GM21737 (cell line): ENCODE results near the gene ZNF831.

ENCODE experiments used
- ATAC-seq: cut with Tn5 transposase; IDR thresholded peaks from one replicate; pipeline ENCODE4 v1.9.1; 2021; ENCODE audit warnings: mild to moderate bottlenecking, moderate library complexity; ENCODE audit not compliant: unreplicated experiment

The ZNF831 gene

DNA sequence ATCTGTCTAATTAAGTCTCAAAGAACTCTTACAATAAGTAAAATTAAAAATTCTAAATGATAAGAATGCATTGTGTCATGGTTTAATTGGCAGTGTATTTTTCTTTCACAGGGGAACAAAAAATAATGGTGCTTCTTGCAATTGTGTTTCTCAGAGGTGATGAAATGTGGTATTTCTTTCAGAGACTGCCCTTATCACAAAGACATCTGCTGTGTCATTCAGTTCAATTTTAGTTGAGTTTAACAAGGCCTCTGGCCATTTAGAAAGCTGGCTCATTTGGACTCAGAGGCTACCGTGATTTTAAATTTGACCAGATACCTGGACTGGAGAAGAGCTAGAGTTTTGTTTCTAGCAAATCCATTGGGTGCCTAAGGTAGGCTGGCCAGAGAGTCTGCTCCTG is 23.6 kb upstream of the ZNF831 start:
- no peak for ATAC-seq

- no peak for ATAC-seq
Observed at GRCh38 chr20:59141818-59142581, 21.6 kb upstream of the ZNF831 start.

DNA sequence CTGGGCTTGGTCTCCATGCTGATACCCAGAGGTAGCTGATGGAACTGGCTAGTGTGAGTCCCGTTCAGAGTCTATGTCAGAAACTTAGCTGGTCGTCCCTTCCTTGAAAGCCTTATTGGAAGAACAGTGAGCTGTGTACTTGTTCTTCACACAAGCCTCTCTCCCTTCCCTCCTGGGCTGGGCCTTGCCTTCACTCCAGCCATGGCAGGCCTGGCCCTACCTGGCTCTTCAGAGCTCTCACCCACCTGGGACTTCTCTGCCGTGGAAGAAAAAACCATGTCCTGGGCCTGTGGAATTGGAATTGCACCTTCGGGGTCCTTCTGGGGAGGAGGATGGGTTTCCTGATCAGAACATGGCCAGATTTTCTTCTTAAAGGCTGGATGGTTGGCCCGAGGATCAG is 20.3 kb upstream of the ZNF831 start:
- no peak for ATAC-seq

DNA sequence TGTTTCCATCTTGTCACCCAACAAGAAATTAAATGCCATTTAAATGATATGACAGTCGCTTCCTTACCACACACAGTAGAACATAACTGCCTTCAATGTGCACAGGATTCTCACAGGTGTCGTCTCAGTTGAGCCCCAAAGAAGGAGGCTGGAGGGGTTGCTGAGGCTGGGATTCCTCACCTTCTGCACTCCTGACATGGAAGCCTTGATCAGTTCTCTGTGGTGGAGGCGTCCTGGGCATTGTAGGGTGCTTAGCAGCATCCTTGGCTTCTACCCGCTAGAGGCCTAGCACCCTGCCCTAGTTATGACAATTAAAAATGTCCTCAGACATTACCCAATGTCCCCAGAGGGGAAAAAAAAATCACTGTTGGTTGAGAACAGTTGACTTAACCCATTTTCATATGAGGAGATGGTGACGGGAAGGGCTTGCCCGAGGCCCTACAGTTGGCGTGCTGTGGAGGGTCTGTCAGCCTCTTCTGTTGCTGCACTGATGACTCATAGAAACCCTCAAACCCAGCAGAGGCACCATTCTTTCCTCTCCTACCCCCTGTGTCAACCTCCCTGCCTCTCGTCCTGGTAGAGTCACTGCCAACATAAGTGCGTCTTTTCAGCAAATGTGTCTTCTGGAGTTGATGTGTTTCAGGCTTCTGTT is 19.3 kb upstream of the ZNF831 start:
- no peak for ATAC-seq

GRCh38 chr20:59144831-59145196 is 18.8 kb upstream of the ZNF831 start:
- ATAC-seq = no peak

- no peak for ATAC-seq
Observed at GRCh38 chr20:59145247-59145923, 18.2 kb upstream of the ZNF831 start.

DNA sequence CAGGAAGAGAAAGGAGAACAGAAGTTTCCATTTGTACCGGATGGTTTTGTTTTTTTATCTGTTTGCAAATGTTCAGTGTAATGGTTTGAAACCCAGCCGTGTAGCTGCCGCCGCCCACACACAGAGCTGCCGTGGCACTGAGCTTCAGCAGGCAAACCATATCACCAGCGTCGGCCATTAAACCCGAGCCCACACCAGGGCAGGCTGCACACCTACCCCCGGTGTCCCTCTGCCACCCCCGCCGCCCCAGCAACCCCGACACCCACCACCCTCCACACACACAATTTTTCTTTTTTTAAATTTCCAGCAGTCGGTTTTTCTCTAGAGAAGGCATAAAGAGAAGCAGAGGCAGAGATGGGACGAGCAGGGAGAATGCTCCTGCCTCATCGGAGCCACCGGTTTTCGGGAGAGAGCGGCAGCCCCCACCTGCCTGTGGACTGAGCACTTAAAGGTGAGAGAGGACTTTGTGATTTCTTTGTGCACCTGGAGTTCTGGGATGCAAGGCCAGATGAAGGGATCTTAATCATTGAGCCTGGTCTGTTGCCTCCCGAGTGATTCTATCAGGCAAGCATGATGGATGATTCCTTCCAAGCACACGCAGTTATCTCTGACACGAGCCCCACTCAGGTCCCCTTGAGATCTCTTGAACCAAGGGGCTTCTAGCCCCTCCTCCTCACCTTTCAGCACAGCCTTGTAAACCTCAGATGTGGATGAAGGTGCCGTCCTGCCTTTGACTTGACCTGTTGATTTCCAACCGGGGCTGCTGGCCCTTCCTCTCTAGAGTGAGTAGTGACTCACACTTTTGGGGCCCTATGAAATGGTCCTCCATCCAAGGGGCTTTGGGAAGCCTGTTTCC is 17.5 kb upstream of the ZNF831 start:
- ATAC-seq = no peak

DNA sequence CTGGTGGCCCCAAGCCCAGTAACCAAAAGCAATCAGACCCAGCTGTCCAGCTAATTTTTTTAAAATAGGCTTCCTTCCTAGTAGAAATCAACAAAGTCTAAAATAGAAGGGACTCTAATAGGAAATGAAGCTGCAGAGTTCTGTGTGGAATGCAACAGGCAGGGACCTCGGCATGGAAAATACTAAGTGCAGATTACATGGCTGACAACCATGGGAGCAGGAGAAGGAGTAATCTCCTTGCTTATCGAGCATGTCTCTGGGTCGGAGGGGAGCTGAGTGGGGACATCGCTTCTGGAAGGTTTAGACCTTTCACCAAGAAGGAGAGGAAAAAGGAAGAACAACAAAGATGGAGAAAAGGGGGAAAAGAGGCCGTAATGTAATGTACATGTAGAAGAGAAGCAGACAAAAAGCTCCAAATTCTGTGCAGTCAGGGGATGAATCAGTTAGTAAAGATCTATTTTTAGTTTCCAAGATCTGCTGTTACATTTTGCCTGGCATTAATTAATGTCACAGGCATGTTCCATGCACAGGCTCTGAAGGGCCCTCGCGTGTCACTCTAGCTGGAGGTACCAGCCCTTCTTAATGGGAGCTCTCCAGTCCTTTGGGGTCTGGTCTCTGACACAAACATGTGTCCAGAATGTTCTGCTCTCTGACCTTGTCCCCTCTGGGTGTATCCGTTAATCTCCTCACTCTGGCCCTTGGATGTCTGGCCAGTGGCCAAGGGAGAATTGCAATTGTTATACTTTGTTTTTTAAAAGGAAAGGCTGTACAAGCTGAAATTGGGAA is 16.6 kb upstream of the ZNF831 start:
- no peak for ATAC-seq

GRCh38 chr20:59147586-59147985 is 16.0 kb upstream of the ZNF831 start:
- no peak for ATAC-seq

- ATAC-seq = no peak
Observed at GRCh38 chr20:59148701-59149493, 14.7 kb upstream of the ZNF831 start.

GRCh38 chr20:59149678-59150504 is 13.7 kb upstream of the ZNF831 start:
- no peak for ATAC-seq

DNA sequence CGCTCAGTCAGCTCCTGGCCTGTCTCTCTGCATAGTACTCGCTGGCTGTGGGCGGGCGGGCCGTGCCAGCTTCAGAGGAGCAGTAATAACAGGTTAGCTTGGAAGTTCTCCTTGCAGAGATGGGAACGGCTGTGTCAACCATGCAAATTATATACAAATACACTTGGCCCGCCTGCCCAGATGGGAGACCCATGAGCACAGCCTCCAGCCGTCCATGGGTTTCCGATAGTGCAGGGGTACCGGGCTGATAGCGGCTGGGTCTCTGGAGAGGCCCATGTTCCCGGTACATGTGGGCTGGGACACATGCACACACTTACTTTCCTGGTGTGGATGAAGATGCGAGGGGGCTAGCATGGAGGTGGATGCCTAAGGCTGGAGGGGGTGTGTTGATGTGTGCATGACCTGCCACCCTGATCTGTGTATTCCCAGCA is 12.8 kb upstream of the ZNF831 start:
- ATAC-seq = no peak

DNA sequence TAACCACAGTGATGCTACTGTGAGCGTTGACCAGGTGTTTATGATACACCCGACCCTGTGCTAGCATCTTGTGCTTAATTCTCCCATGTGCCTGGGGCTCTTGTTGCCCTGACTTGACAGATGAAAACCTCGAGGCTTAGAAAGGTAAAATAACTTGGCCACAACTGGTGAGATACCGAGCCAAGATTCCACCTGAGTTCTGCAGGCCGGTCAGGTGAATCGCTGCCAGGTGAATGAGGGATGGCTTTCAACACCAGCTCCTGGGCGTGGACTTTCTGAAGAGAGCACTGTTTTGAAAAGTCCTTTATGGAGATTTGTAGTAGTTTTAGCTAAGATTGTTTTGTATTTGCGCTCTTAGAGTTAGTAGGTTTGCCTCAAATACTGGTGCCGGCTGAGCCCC is 12.2 kb upstream of the ZNF831 start:
- no peak for ATAC-seq

GRCh38 chr20:59151820-59152219 is 11.8 kb upstream of the ZNF831 start:
- no peak for ATAC-seq

GRCh38 chr20:59152559-59153354 is 10.9 kb upstream of the ZNF831 start:
- no peak for ATAC-seq

DNA sequence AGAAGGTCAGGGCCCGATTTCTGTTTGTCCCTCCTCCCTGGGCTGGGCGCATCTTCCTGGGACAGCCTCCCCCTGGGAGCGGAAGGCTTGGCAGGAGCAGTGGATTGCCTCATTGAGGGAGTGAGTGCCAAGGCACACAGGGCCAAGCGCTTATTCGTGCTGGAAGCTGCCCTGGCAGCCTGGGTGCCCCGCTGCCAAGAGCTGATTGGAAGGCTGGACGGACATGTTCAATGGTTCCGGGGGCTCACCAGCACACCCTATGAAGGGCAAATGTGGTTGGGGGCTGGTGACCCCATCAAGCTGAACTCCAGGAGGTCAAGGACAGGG is 10.3 kb upstream of the ZNF831 start:
- no peak for ATAC-seq

- ATAC-seq = no peak
Observed at GRCh38 chr20:59153832-59154231, 9.8 kb upstream of the ZNF831 start.
